ENCODE results near the gene CACFD1.

DNA sequence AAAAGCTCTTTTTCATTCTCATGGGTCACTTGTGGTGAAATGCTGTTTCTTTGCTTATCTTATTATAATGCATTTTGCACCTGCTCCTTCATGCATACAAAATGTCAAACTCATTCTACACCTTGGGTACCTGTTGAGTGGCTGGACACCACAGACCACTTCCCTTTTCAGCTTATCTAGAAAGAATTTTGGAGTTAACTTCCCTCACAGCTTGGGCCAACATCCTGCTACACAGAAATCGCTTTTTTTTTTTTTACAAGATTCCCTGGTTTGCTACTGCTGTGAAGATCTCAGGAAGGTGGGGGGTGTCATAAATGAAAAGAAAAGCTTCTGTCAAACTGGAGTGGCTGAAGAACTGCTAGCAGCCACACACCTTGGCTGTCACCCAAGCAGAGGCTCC lies 44.6 kb upstream of the CACFD1 start:
- TF ChIP-seq POLR2A (IDR thresholded peaks at IDR 0.05): no peak
- TF ChIP-seq, protein P1, sequence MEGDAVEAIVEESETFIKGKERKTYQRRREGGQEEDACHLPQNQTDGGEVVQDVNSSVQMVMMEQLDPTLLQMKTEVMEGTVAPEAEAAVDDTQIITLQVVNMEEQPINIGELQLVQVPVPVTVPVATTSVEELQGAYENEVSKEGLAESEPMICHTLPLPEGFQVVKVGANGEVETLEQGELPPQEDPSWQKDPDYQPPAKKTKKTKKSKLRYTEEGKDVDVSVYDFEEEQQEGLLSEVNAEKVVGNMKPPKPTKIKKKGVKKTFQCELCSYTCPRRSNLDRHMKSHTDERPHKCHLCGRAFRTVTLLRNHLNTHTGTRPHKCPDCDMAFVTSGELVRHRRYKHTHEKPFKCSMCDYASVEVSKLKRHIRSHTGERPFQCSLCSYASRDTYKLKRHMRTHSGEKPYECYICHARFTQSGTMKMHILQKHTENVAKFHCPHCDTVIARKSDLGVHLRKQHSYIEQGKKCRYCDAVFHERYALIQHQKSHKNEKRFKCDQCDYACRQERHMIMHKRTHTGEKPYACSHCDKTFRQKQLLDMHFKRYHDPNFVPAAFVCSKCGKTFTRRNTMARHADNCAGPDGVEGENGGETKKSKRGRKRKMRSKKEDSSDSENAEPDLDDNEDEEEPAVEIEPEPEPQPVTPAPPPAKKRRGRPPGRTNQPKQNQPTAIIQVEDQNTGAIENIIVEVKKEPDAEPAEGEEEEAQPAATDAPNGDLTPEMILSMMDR (IDR thresholded peaks at IDR 0.05): no peak
- TF ChIP-seq EP300 (IDR thresholded peaks at IDR 0.05): no peak
